H9 (cell line): ENCODE results near the gene CCDC82. TPM values are rescaled to one million over a fixed set of nuclear protein-coding genes. Genes with fewer than 3 reads are reported as not detected.

Experiments used
- DNase-seq: peaks from one replicate; pipeline ENCODE4 v3.0.0-alpha.2; 2017
- H2AFZ ChIP-seq: one replicate; pipeline ENCODE4 v1.6.1; 2013; ENCODE audit warnings: mild to moderate bottlenecking, low read length, control low read depth, moderate library complexity
- H2AK5ac ChIP-seq: 2 replicates; pipeline ENCODE4 v1.6.1; 2013; ENCODE audit warnings: low read length, control low read depth, mixed read lengths; ENCODE audit not compliant: insufficient read length
- H2BK120ac ChIP-seq: one replicate; pipeline ENCODE4 v1.6.1; 2013; ENCODE audit warnings: low read depth, mild to moderate bottlenecking, low read length, control low read depth, inconsistent platforms; ENCODE audit not compliant: poor library complexity, severe bottlenecking
- H2BK12ac ChIP-seq: 2 replicates; pipeline ENCODE4 v1.6.1; 2013; ENCODE audit warnings: low read length, control low read depth, mixed read lengths, low read depth; ENCODE audit not compliant: insufficient read length
- H2BK15ac ChIP-seq: 2 replicates; pipeline ENCODE4 v1.6.1; 2013; ENCODE audit warnings: low read depth, low read length, control low read depth
- H2BK20ac ChIP-seq: one replicate; pipeline ENCODE4 v1.6.1; 2013; ENCODE audit warnings: low read depth, mild to moderate bottlenecking, low read length, control low read depth, inconsistent platforms; ENCODE audit not compliant: poor library complexity, severe bottlenecking
- H2BK5ac ChIP-seq: 2 replicates; pipeline ENCODE4 v1.6.1; 2013; ENCODE audit warnings: low read length, control low read depth, mixed read lengths; ENCODE audit not compliant: insufficient read length
- H3K14ac ChIP-seq: 2 replicates; pipeline ENCODE4 v1.6.1; 2013; ENCODE audit warnings: low read length, control low read depth; ENCODE audit not compliant: insufficient read depth
- H3K18ac ChIP-seq: 2 replicates; pipeline ENCODE4 v1.6.1; 2013; ENCODE audit warnings: low read depth, mild to moderate bottlenecking, mixed read lengths, low read length, control low read depth; ENCODE audit not compliant: insufficient read length
- H3K23ac ChIP-seq: 2 replicates; pipeline ENCODE4 v1.6.1; 2013; ENCODE audit warnings: low read length, control low read depth, mixed read lengths, low read depth; ENCODE audit not compliant: insufficient read length
- H3K23me2 ChIP-seq: 2 replicates; pipeline ENCODE4 v1.6.1; 2013; ENCODE audit warnings: low read depth, mild to moderate bottlenecking, mixed read lengths, low read length, control low read depth; ENCODE audit not compliant: insufficient read length, poor library complexity, severe bottlenecking
- H3K27ac ChIP-seq: 2 replicates; pipeline ENCODE4 v1.5.1; 2013; ENCODE audit warnings: low read length, control low read depth, mixed read lengths, low read depth; ENCODE audit not compliant: insufficient read length
- H3K27me3 ChIP-seq: 2 replicates; pipeline ENCODE4 v1.6.1; 2013; ENCODE audit warnings: low read length, control low read depth, inconsistent platforms; ENCODE audit not compliant: insufficient read depth
- H3K4ac ChIP-seq: 2 replicates; pipeline ENCODE4 v1.6.1; 2013; ENCODE audit warnings: low read depth, mild to moderate bottlenecking, control low read depth, inconsistent platforms, low read length, moderate library complexity
- H3K4me1 ChIP-seq: 2 replicates; pipeline ENCODE4 v1.6.1; 2013; ENCODE audit warnings: low read length, control low read depth, inconsistent platforms; ENCODE audit not compliant: insufficient read depth
- H3K4me2 ChIP-seq: 2 replicates; pipeline ENCODE4 v1.6.1; 2013; ENCODE audit warnings: low read length, control low read depth, mixed read lengths; ENCODE audit not compliant: insufficient read length, insufficient read depth
- H3K56ac ChIP-seq: 2 replicates; pipeline ENCODE4 v1.6.1; 2013; ENCODE audit warnings: low read depth, mild to moderate bottlenecking, mixed read lengths, low read length, control low read depth; ENCODE audit not compliant: insufficient read length
- H3K79me1 ChIP-seq: 2 replicates; pipeline ENCODE4 v1.6.1; 2013; ENCODE audit warnings: low read depth, mild to moderate bottlenecking, moderate library complexity, low read length, control low read depth, inconsistent platforms; ENCODE audit not compliant: insufficient read depth, poor library complexity, severe bottlenecking
- H3K79me2 ChIP-seq: 2 replicates; pipeline ENCODE4 v1.6.1; 2013; ENCODE audit warnings: low read length, control low read depth, inconsistent platforms; ENCODE audit not compliant: insufficient read depth
- H3K9ac ChIP-seq: 2 replicates; pipeline ENCODE4 v1.6.1; 2013; ENCODE audit warnings: low read length, control low read depth, mixed read lengths; ENCODE audit not compliant: insufficient read length; ENCODE audit errors: extremely low read depth
- H3K9me3 ChIP-seq: one replicate; pipeline ENCODE4 v1.6.1; 2013; ENCODE audit warnings: low read depth, low read length, inconsistent platforms; ENCODE audit not compliant: control insufficient read depth
- H3T11ph ChIP-seq: one replicate; pipeline ENCODE4 v1.6.1; 2013; ENCODE audit warnings: mild to moderate bottlenecking, low read length, control low read depth, inconsistent platforms
- H4K20me1 ChIP-seq: one replicate; pipeline ENCODE4 v1.6.1; 2013; ENCODE audit not compliant: control insufficient read depth, insufficient read length, insufficient read depth
- H4K5ac ChIP-seq: 2 replicates; pipeline ENCODE4 v1.6.1; 2013; ENCODE audit warnings: low read depth, mild to moderate bottlenecking, mixed read lengths, low read length, control low read depth; ENCODE audit not compliant: insufficient read length
- H4K8ac ChIP-seq: replicated peaks from 2 replicates; pipeline ENCODE4 v1.6.1; 2013; ENCODE audit warnings: low read length, control low read depth, mixed read lengths, low read depth; ENCODE audit not compliant: insufficient read length
- H4K91ac ChIP-seq: 2 replicates; pipeline ENCODE4 v1.6.1; 2013; ENCODE audit warnings: low read depth, mild to moderate bottlenecking, moderate library complexity, mixed read lengths, low read length, control low read depth; ENCODE audit not compliant: insufficient read length
- H3K27ac Mint-ChIP-seq, 3 experiments: 2 replicates in 2 of 3; 3 replicates in 1 of 3; pipeline ENCODE4 v1.8.0; 2020 to 2021; ENCODE audit warnings: mixed read lengths in 3 of 3, mild to moderate bottlenecking in 1 of 3, moderate library complexity in 1 of 3
- H3K27me3 Mint-ChIP-seq: 2 replicates; pipeline ENCODE4 v1.8.0; 2021; ENCODE audit warnings: low read depth, mild to moderate bottlenecking, moderate library complexity, mixed read lengths
- H3K36me3 Mint-ChIP-seq, 3 experiments: 2 replicates in 2 of 3; 3 replicates in 1 of 3; pipeline ENCODE4 v1.8.0; 2020 to 2021; ENCODE audit warnings: low read depth in 3 of 3, mixed read lengths in 3 of 3; ENCODE audit not compliant: insufficient read depth in 1 of 3
- H3K4me1 Mint-ChIP-seq, 2 experiments: 2 replicates each; pipeline ENCODE4 v1.8.0; 2020; ENCODE audit warnings: mixed read lengths in 2 of 2
- H3K4me3 Mint-ChIP-seq, 2 experiments: 2 replicates in 1 of 2; 3 replicates in 1 of 2; pipeline ENCODE4 v1.8.0; 2020 to 2021; ENCODE audit warnings: mild to moderate bottlenecking in 2 of 2, mixed read lengths in 2 of 2, moderate library complexity in 1 of 2
- H3K9me3 Mint-ChIP-seq, 2 experiments: 2 replicates in 1 of 2; 3 replicates in 1 of 2; pipeline ENCODE4 v1.8.0; 2020; ENCODE audit warnings: mild to moderate bottlenecking in 2 of 2, mixed read lengths in 2 of 2, moderate library complexity in 1 of 2
- WGBS: extraction: QIAGEN DNeasy Blood & Tissue Kit; methylation state at CpG from one replicate; pipeline ENCODE4 v1.1.7; 2013; ENCODE audit warnings: missing lambda C conversion rate, low lambda C conversion rate, mixed read lengths; ENCODE audit not compliant: insufficient read length; ENCODE audit errors: extremely low coverage; 5-methylcytosine and 5-hydroxymethylcytosine counted together
- total RNA-seq: library from RNA; stranded (reverse); gene quantifications from 2 replicates; pipeline ENCODE4 v1.2.1, GENCODE V29; 2021
- TF ChIP-seq, protein P1 (sequence below): fragments of 200-600 bp; sonication (generic); conservative IDR thresholded peaks from 3 replicates; pipeline ENCODE4 v1.8.0; 2021; ENCODE audit warnings: antibody characterized with exemption, mild to moderate bottlenecking

Gene CCDC82
- total RNA-seq, 1 experiment from 2014 or later, result 17.4 TPM

DNA sequence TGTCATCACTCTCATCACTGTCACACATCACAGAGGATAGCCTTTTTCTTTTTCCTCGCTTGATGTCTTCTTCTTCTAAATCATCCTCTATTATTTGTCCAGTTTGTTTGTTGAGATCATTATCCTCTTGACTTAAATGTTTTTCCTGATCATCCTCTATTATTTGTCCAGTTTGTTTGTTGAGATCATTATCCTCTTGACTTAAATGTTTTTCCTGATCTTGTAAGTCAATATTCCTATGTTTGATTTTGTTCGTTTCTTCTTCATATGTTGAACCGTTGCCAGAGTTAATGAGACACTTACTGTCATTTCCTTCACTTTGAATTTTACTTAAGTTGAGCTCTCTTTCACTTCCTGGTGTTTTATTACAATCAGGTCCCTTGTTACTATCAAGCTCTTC, 5.6 kb downstream of the CCDC82 start:
- H3K23ac ChIP-seq, result no peak overlapping the region
- Mint-ChIP-seq H3K4me1 (peaks cover 8 to 9% of the 10 kb centered on the region in 2 experiments), H3K4me3 (no peak overlapping the region), H3K36me3 (peaks cover 2 to 9% (median 8%) of the 10 kb centered on the region in 3 experiments; a peak in 5 of 7 replicates), H3K27ac (no peak overlapping the region), H3K9me3 (no peaks in the 10 kb centered on the region), H3K27me3 (no peaks in the 10 kb centered on the region)
- H3K27ac ChIP-seq, result no peak overlapping the region
- H3K79me1 ChIP-seq, result peaks cover 2% of the 10 kb centered on the region
- H3K27me3 ChIP-seq, result no peaks in the 10 kb centered on the region
- H2BK20ac ChIP-seq, result no peak overlapping the region
- H4K5ac ChIP-seq, result no peak overlapping the region
- no peak overlapping the region for H3K4ac ChIP-seq
- peaks cover 5% of the 10 kb centered on the region for H3K23me2 ChIP-seq
- no peak overlapping the region for H3K9ac ChIP-seq
- no peaks in the 10 kb centered on the region for H3K4me1 ChIP-seq
- no peaks in the 10 kb centered on the region for H3K79me2 ChIP-seq
- no peak for DNase-seq
- no peak overlapping the region for H2BK15ac ChIP-seq
- H2AFZ ChIP-seq, result no peak overlapping the region
- no peak overlapping the region for H2BK12ac ChIP-seq
- no peak overlapping the region for H2BK5ac ChIP-seq
- no peak overlapping the region for H3K56ac ChIP-seq
- no peak overlapping the region for H4K91ac ChIP-seq
- H4K20me1 ChIP-seq, result no peaks in the 10 kb centered on the region
- H3K9me3 ChIP-seq, result no peaks in the 10 kb centered on the region
- no peak overlapping the region for H3K18ac ChIP-seq
- H4K8ac ChIP-seq, result no peak overlapping the region
- H2AK5ac ChIP-seq, result no peak overlapping the region
- no CpG with 5 or more reads among the region's 3 CpGs for WGBS
- H3T11ph ChIP-seq, result no peak overlapping the region
- TF ChIP-seq, protein P1, sequence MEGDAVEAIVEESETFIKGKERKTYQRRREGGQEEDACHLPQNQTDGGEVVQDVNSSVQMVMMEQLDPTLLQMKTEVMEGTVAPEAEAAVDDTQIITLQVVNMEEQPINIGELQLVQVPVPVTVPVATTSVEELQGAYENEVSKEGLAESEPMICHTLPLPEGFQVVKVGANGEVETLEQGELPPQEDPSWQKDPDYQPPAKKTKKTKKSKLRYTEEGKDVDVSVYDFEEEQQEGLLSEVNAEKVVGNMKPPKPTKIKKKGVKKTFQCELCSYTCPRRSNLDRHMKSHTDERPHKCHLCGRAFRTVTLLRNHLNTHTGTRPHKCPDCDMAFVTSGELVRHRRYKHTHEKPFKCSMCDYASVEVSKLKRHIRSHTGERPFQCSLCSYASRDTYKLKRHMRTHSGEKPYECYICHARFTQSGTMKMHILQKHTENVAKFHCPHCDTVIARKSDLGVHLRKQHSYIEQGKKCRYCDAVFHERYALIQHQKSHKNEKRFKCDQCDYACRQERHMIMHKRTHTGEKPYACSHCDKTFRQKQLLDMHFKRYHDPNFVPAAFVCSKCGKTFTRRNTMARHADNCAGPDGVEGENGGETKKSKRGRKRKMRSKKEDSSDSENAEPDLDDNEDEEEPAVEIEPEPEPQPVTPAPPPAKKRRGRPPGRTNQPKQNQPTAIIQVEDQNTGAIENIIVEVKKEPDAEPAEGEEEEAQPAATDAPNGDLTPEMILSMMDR, result no peak
- H2BK120ac ChIP-seq, result no peak overlapping the region
- H3K14ac ChIP-seq, result no peak overlapping the region
- H3K4me2 ChIP-seq, result no peak overlapping the region
